Neural progenitor cell (in vitro differentiated cells): ENCODE measurements around the gene CELSR3.

Experiments
- EZH2phosphoT487 ChIP-seq: fragments of 200-600 bp; sonication (generic); IDR thresholded peaks from 2 replicates; pipeline ENCODE4 v1.6.1; 2017; ENCODE audit warnings: antibody characterized with exemption
- TF ChIP-seq, protein P1 (sequence below): fragments of 200-600 bp; sonication (generic); IDR thresholded peaks from 2 replicates; pipeline ENCODE4 v1.5.1; 2017; ENCODE audit warnings: antibody characterized with exemption, mild to moderate bottlenecking

DNA sequence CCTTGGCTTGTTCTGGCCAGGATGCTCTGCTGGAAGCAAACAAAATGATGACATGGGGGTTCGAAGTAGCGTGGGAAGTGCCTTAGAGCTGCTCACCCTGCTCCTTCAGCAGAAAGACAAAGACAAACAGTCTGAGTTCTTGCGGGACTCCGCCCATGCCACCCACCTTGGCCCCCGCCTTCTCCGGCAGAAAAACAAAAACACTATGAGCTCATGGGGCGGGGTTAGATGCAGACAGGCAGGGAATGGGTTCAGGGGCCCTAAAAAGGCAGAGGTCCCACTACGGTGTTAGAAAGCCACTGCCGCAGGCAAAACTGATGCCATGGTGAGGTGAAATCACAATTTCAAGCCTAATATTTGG lies 32.7 kb upstream of the CELSR3 start:
- TF ChIP-seq, protein P1, sequence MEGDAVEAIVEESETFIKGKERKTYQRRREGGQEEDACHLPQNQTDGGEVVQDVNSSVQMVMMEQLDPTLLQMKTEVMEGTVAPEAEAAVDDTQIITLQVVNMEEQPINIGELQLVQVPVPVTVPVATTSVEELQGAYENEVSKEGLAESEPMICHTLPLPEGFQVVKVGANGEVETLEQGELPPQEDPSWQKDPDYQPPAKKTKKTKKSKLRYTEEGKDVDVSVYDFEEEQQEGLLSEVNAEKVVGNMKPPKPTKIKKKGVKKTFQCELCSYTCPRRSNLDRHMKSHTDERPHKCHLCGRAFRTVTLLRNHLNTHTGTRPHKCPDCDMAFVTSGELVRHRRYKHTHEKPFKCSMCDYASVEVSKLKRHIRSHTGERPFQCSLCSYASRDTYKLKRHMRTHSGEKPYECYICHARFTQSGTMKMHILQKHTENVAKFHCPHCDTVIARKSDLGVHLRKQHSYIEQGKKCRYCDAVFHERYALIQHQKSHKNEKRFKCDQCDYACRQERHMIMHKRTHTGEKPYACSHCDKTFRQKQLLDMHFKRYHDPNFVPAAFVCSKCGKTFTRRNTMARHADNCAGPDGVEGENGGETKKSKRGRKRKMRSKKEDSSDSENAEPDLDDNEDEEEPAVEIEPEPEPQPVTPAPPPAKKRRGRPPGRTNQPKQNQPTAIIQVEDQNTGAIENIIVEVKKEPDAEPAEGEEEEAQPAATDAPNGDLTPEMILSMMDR, result no peak
- no peak for TF ChIP-seq EZH2phosphoT487
